ENCODE data around the gene TEX30. TPM values are rescaled to one million over a fixed set of nuclear protein-coding genes. Genes with fewer than 3 reads are reported as not detected.

Gene TEX30
- total RNA-seq, 4 donors from 2014 or later, result 4.4 to 11.5 (median 6.8) TPM

DNA sequence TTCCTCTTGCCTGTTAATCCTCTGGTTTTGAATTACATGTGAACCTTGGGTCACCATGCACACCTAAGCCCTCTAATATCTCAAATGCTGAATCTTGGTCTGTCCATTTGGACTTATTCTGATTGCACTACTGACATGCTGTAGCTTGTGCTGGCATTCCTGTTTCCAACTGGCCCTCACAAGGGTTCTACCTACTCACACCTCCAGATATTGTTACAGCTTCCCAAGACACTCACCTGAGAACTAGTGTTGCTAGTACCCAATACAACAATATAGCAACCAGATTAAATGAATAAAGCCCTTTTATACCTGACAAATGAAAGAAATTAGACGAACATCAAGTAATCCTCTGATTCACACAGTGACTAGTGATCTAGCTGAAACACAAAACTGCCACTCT, 16.6 kb downstream of the TEX30 start:
- H3K9me3 ChIP-seq, result no peaks in the 10 kb centered on the region
- DNase-seq (ENCODE audit: low spot score in 2 of 2), result no peak
- H3K4me3 ChIP-seq, result no peak overlapping the region
- H3K27me3 ChIP-seq, result no peaks in the 10 kb centered on the region
- TF ChIP-seq POLR2A (IDR thresholded peaks at IDR 0.05) (no peak), POLR2AphosphoS5 (IDR thresholded peaks at IDR 0.05) (no peak), EP300 (IDR thresholded peaks at IDR 0.05) (no peak)
- TF ChIP-seq, protein P1, sequence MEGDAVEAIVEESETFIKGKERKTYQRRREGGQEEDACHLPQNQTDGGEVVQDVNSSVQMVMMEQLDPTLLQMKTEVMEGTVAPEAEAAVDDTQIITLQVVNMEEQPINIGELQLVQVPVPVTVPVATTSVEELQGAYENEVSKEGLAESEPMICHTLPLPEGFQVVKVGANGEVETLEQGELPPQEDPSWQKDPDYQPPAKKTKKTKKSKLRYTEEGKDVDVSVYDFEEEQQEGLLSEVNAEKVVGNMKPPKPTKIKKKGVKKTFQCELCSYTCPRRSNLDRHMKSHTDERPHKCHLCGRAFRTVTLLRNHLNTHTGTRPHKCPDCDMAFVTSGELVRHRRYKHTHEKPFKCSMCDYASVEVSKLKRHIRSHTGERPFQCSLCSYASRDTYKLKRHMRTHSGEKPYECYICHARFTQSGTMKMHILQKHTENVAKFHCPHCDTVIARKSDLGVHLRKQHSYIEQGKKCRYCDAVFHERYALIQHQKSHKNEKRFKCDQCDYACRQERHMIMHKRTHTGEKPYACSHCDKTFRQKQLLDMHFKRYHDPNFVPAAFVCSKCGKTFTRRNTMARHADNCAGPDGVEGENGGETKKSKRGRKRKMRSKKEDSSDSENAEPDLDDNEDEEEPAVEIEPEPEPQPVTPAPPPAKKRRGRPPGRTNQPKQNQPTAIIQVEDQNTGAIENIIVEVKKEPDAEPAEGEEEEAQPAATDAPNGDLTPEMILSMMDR (IDR thresholded peaks at IDR 0.05), result no peak
- no peaks in the 10 kb centered on the region for H3K4me1 ChIP-seq
- no peak overlapping the region for H3K27ac ChIP-seq
- WGBS, result 90% methylated on average over 1 of the region's 1 CpG
- H3K36me3 ChIP-seq, result no peaks in the 10 kb centered on the region

DNA sequence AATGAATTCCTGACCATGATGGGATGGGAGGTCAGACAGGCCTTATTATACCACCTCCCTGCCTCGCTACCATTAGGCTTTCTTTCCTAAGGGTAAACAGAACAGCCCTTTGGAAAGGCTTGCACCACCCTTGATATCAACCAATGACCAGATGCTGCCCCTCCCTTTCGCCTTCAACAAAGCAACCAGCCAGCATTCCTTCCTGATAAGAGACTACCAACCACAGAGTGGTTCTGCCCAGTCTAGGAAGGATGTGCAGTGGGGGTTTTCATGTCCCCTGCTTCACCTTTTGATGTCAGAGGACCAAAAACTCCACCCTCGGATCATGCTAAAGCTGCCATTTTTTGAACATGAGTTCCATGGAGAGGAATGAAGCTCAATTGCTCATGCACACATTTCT, 21.7 kb downstream of the TEX30 start:
- Histone ChIP-seq H3K9me3 (no peaks in the 10 kb centered on the region), H3K4me3 (no peak overlapping the region), H3K4me1 (no peaks in the 10 kb centered on the region), H3K27ac (no peak overlapping the region), H3K36me3 (no peaks in the 10 kb centered on the region), H3K27me3 (no peaks in the 10 kb centered on the region)
- DNase-seq (ENCODE audit: low spot score in 2 of 2), result no peak
- 95% methylated on average over 3 of the region's 3 CpGs for WGBS
- TF ChIP-seq POLR2AphosphoS5 (IDR thresholded peaks at IDR 0.05), result no peak
- TF ChIP-seq, protein P1 (IDR thresholded peaks at IDR 0.05), result no peak
- no peak for TF ChIP-seq POLR2A (IDR thresholded peaks at IDR 0.05)
- TF ChIP-seq EP300 (IDR thresholded peaks at IDR 0.05), result no peak

DNA sequence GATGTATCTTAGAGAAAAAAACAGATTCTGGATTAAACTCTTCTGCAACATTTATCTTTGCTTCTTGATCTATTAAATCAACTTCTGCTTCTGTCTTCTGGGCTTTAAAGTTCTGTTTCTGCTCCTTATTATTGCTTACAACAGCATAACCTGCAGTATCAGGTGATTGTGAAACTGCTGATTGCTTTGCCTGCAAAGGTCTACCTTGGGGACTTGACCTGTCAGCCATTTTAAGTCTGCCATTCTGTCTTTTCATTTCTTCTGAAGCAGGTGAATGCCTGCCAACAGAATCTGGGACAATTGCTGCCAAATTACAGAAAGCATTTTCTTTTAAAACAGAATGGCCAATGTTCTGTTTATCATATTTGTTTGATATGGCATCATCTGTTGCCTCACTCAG, 31.1 kb downstream of the TEX30 start:
- H3K36me3 ChIP-seq, result no peaks in the 10 kb centered on the region
- DNase-seq (ENCODE audit: low spot score in 2 of 2), result no peak
- TF ChIP-seq, protein P1 (IDR thresholded peaks at IDR 0.05), result no peak
- TF ChIP-seq EP300 (IDR thresholded peaks at IDR 0.05) (no peak), POLR2A (IDR thresholded peaks at IDR 0.05) (no peak), POLR2AphosphoS5 (IDR thresholded peaks at IDR 0.05) (no peak)
- H3K4me1 ChIP-seq, result no peaks in the 10 kb centered on the region
- no peaks in the 10 kb centered on the region for H3K9me3 ChIP-seq
- H3K27me3 ChIP-seq, result peaks cover 3% of the 10 kb centered on the region
- no peak overlapping the region for H3K4me3 ChIP-seq
- H3K27ac ChIP-seq, result no peak overlapping the region

DNA sequence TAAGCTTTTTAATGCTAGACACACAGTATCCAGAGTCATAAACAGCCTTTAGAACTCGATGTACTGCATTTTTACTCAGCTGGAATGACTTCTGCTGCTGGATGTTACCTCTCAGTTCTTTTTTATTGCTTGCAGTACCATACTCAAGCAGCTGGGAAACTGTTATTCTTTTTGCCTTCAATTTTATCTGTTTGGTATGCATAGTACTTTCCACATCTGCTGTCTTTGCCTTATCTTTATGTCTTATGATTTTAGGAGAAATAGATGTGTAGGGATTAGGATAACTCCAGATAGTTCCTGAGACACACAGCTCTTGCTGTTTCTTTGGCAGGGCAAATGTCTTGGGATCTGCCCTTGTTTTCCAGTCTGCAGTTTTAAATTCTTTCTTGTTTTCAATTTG, 31.5 kb downstream of the TEX30 start:
- H3K27me3 ChIP-seq, result peaks cover 5% of the 10 kb centered on the region
- no peaks in the 10 kb centered on the region for H3K4me1 ChIP-seq
- WGBS, result 51% methylated on average over 1 of the region's 1 CpG
- no peak for DNase-seq (ENCODE audit: low spot score in 2 of 2)
- H3K36me3 ChIP-seq, result no peaks in the 10 kb centered on the region
- H3K4me3 ChIP-seq, result no peak overlapping the region
- no peak overlapping the region for H3K27ac ChIP-seq
- H3K9me3 ChIP-seq, result no peaks in the 10 kb centered on the region
- TF ChIP-seq POLR2AphosphoS5 (IDR thresholded peaks at IDR 0.05) (no peak), POLR2A (IDR thresholded peaks at IDR 0.05) (no peak), EP300 (IDR thresholded peaks at IDR 0.05) (no peak)
- TF ChIP-seq, protein P1 (IDR thresholded peaks at IDR 0.05), result no peak

DNA sequence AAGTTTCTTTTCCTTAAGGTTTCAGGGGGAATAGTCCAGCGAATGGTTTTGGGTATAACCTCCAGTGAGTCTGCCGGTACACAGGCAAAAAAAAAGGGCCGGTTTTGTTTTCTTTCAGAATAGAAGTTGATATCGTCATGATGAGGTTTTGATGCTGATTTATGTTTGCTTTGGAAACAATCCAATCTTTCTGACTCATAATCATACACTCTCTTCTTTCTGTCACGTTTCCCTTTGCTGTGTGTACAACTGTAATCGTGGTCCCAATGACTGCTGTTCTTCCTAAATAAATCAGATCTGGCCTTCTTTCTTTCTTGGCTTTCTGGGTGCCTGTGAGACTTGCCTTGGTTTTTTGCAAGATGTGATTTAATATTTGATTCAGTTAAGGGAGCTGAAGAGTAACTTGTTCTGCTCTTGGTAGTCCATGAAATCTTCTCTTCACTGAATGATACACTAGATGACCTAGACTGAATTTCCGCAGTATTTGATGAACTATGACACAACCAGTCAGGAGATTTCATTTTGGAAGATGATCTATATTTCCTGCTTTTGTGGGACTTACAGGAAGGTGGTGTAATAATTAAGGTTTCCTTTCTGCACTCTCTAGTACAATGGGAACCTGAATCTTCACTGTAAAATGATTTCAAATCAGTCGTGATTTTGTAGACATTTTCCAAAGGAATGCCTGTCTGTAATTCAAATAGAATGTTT, 43.9 kb downstream of the TEX30 start:
- H3K9me3 ChIP-seq, result no peaks in the 10 kb centered on the region
- 25% methylated on average over 8 of the region's 8 CpGs for WGBS

More for the DNA sequence above, 43.9 kb downstream of the TEX30 start:
- no peaks in the 10 kb centered on the region for H3K4me1 ChIP-seq
- H3K27me3 ChIP-seq, result no peaks in the 10 kb centered on the region
- TF ChIP-seq, protein P1 (IDR thresholded peaks at IDR 0.05), result no peak
- no peak for TF ChIP-seq POLR2A (IDR thresholded peaks at IDR 0.05)
- TF ChIP-seq POLR2AphosphoS5 (IDR thresholded peaks at IDR 0.05), result no peak
- no peak for TF ChIP-seq EP300 (IDR thresholded peaks at IDR 0.05)
- DNase-seq (ENCODE audit: low spot score in 2 of 2), result no peak
- H3K4me3 ChIP-seq, result no peak overlapping the region
- H3K36me3 ChIP-seq, result no peaks in the 10 kb centered on the region
- no peak overlapping the region for H3K27ac ChIP-seq

Measured in suprapubic skin (tissue), 4 donors.